Activated B cell treated with CpG ODN at 0.5 μM for 24 hours (primary cell): Measurements from ENCODE around the gene TDRD15. TPM values are rescaled to one million over a fixed set of nuclear protein-coding genes. Genes with fewer than 3 reads are reported as not detected.
"Not testable (repeated sequence)": the region's sequence is repeated elsewhere in the genome, so short reads cannot be mapped to it uniquely, and the experiment has no call there.

Experiments
- ATAC-seq: fragments of 200-7000 bp; cut with Tn5 transposase; one replicate; pipeline ENCODE4 v1.10.0; 2021; ENCODE audit warnings: low read depth, mild to moderate bottlenecking, moderate library complexity
- CTCF ChIA-PET: fragments of 350-600 bp; sonication (Branson Sonifier 250); formaldehyde crosslinking; loops from one replicate; lab custom pipeline; 2021; ENCODE audit warnings: antibody characterized with exemption; lab: Charles Lee
- POLR2A ChIA-PET: fragments of 350-600 bp; sonication (Branson Sonifier 250); formaldehyde crosslinking; loops from one replicate; lab custom pipeline; 2021; ENCODE audit warnings: antibody characterized with exemption; lab: Charles Lee
- DNase-seq: peaks from one replicate; pipeline ENCODE4 v3.0.0; 2022
- H3K27ac Mint-ChIP-seq: one replicate; pipeline ENCODE4 v1.8.0; 2020; ENCODE audit warnings: mixed read lengths
- H3K27me3 Mint-ChIP-seq: one replicate; pipeline ENCODE4 v1.8.0; 2021; ENCODE audit warnings: mixed read lengths
- H3K36me3 Mint-ChIP-seq: one replicate; pipeline ENCODE4 v1.8.0; 2021; ENCODE audit warnings: low read depth, mixed read lengths
- H3K4me1 Mint-ChIP-seq: one replicate; pipeline ENCODE4 v1.8.0; 2021; ENCODE audit warnings: mixed read lengths
- H3K4me3 Mint-ChIP-seq: one replicate; pipeline ENCODE4 v1.8.0; 2020; ENCODE audit warnings: mild to moderate bottlenecking, mixed read lengths
- H3K9me3 Mint-ChIP-seq: one replicate; pipeline ENCODE4 v1.8.0; 2020; ENCODE audit warnings: mixed read lengths
- CTCF ChIP-seq: fragments of 200-600 bp; IDR thresholded peaks from one replicate; pipeline ENCODE4 v1.8.0; 2022; ENCODE audit warnings: antibody characterized with exemption, mild to moderate bottlenecking
- intact Hi-C: fragments of 100-400 bp; cut with micrococcal nuclease; formaldehyde crosslinking; loops from one replicate; pipeline ENCODE4 v1.15.1; 2024
- total RNA-seq: library from RNA; stranded (reverse); gene quantifications from 2 replicates; pipeline ENCODE4 v1.2.3, GENCODE V29; 2022

TDRD15 gene
- total RNA-seq, 1 donor from 2014 or later = 0.58 TPM

- H3K4me3 Mint-ChIP-seq = no peak overlapping the region
- CTCF ChIA-PET = no interaction called here
- H3K9me3 Mint-ChIP-seq = no peaks in the 10 kb centered on the region
- POLR2A ChIA-PET = no interaction called here
- H3K27ac Mint-ChIP-seq = no peak overlapping the region
- TF ChIP-seq CTCF = no peak
- intact Hi-C loops = no loop called here
- H3K4me1 Mint-ChIP-seq = no peaks in the 10 kb centered on the region
- DNase-seq (no peak), ATAC-seq (no peak)
- no peaks in the 10 kb centered on the region for H3K36me3 Mint-ChIP-seq
- peaks cover 2% of the 10 kb centered on the region for H3K27me3 Mint-ChIP-seq
These were observed 11.8 kb downstream of the TDRD15 start for GRCh38 chr2:21135585-21135984.

- Mint-ChIP-seq H3K27me3 (peaks cover 2% of the 10 kb centered on the region), H3K36me3 (no peaks in the 10 kb centered on the region), H3K4me1 (no peaks in the 10 kb centered on the region), H3K9me3 (no peaks in the 10 kb centered on the region), H3K4me3 (no peak overlapping the region), H3K27ac (no peak overlapping the region)
- ATAC-seq = no peak
- no peak for DNase-seq
- ChIA-PET POLR2A (no interaction called here), CTCF (no interaction called here)
- intact Hi-C loops = no loop called here
- no peak for TF ChIP-seq CTCF
These were observed 18.4 kb downstream of the TDRD15 start for GRCh38 chr2:21142149-21142548.

GRCh38 chr2:21146638-21147037, 22.9 kb downstream of the TDRD15 start:
- ATAC-seq (no peak), DNase-seq (no peak)
- H3K27me3 Mint-ChIP-seq = peaks cover 6% of the 10 kb centered on the region
- H3K27ac Mint-ChIP-seq = no peak overlapping the region
- no peaks in the 10 kb centered on the region for H3K36me3 Mint-ChIP-seq
- H3K9me3 Mint-ChIP-seq = peaks cover 3% of the 10 kb centered on the region
- POLR2A ChIA-PET = no interaction called here
- no peak overlapping the region for H3K4me3 Mint-ChIP-seq
- CTCF ChIA-PET = no interaction called here
- TF ChIP-seq CTCF = no peak
- intact Hi-C loops = no loop called here
- no peaks in the 10 kb centered on the region for H3K4me1 Mint-ChIP-seq

GRCh38 chr2:21148718-21149117, 24.9 kb downstream of the TDRD15 start:
- CTCF ChIA-PET = no interaction called here
- intact Hi-C loops = no loop called here
- TF ChIP-seq CTCF = no peak
- POLR2A ChIA-PET = no interaction called here
- Mint-ChIP-seq H3K27me3 (peaks cover 6% of the 10 kb centered on the region), H3K4me1 (no peaks in the 10 kb centered on the region), H3K27ac (no peak overlapping the region), H3K4me3 (no peak overlapping the region), H3K36me3 (no peaks in the 10 kb centered on the region), H3K9me3 (peaks cover 3% of the 10 kb centered on the region)
- ATAC-seq = no peak
- no peak for DNase-seq

- H3K36me3 Mint-ChIP-seq, POLR2A ChIA-PET, H3K4me1 Mint-ChIP-seq, H3K27me3 Mint-ChIP-seq, H3K27ac Mint-ChIP-seq, CTCF ChIA-PET, H3K9me3 Mint-ChIP-seq, intact Hi-C loops, H3K4me3 Mint-ChIP-seq, DNase-seq, ATAC-seq: not testable (repeated sequence)
These were observed 27.5 kb downstream of the TDRD15 start for GRCh38 chr2:21151234-21151633.
